ENCODE data around the gene ITPA.
"Not testable (repeated sequence)": the region's sequence is repeated elsewhere in the genome, so short reads cannot be mapped to it uniquely, and the experiment has no call there.

ITPA gene

GRCh38 chr20:3173610-3174441, 35.5 kb upstream of the ITPA start:
- DNase-seq: peak; percentile 49

GRCh38 chr20:3174442-3175261, 34.6 kb upstream of the ITPA start:
- no peak for DNase-seq

- no peak for DNase-seq
Measured at GRCh38 chr20:3175270-3175669, 34.0 kb upstream of the ITPA start.

- DNase-seq: no peak
Measured at GRCh38 chr20:3177746-3178485, 31.4 kb upstream of the ITPA start.

GRCh38 chr20:3180319-3180718, 29.0 kb upstream of the ITPA start:
- no peak for DNase-seq

GRCh38 chr20:3181270-3181669, 28.0 kb upstream of the ITPA start:
- no peak for DNase-seq

GRCh38 chr20:3182429-3182828, 26.9 kb upstream of the ITPA start:
- DNase-seq: not testable (repeated sequence)

- DNase-seq: no peak
Measured at GRCh38 chr20:3183896-3184612, 25.2 kb upstream of the ITPA start.

- DNase-seq: not testable (repeated sequence)
Measured at GRCh38 chr20:3187861-3188260, 21.4 kb upstream of the ITPA start.

- no peak for DNase-seq
Measured at GRCh38 chr20:3188823-3189413, 20.4 kb upstream of the ITPA start.

- no peak for DNase-seq
Measured at GRCh38 chr20:3189561-3190131, 19.7 kb upstream of the ITPA start.

- no peak for DNase-seq
Measured at GRCh38 chr20:3190681-3191111, 18.6 kb upstream of the ITPA start.

GRCh38 chr20:3192226-3193015, 16.9 kb upstream of the ITPA start:
- no peak for DNase-seq

GRCh38 chr20:3193806-3194616, 15.3 kb upstream of the ITPA start:
- DNase-seq: no peak

GRCh38 chr20:3194617-3195280, 14.5 kb upstream of the ITPA start:
- DNase-seq: no peak

GRCh38 chr20:3195590-3196237, 13.6 kb upstream of the ITPA start:
- DNase-seq: no peak

- no peak for DNase-seq
Measured at GRCh38 chr20:3199206-3199605, 10.1 kb upstream of the ITPA start.

GRCh38 chr20:3199976-3200755, 9.1 kb upstream of the ITPA start:
- DNase-seq: no peak
